ENCODE results near the gene SYNE3. TPM values are rescaled to one million over a fixed set of nuclear protein-coding genes. Genes with fewer than 3 reads are reported as not detected.

The SYNE3 gene
- total RNA-seq, 1 experiment from 2014 or later = 1.2 TPM

DNA sequence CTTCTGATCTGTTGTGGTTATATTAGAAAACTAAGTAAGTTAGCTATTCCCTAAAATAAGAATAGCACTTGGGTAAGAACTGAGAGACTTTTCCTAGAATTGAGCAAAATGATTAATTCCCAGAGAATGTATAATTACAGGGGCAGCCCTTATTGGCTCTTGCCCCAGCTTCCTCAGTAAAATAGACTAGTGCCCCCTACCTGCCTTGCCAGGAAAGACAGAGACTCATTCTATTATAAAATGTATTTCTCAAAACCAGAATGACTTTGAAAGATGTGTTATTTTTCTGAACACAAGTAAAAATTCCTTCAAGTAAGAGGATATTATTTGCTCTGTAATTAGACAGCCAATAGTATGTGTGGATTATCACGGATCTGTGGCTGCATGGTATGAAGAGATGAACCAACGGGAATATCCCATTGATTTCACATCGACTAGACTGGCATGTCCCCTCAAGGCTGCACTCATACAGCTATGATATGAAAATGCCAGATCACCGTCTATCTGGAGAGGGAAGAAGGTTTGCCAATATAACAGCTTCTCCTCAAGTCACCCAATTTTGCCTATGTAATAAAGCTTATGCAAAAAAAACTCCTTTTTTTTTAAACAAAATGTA, 11.0 kb upstream of the SYNE3 start:
- H2AFZ ChIP-seq (ENCODE audit: low read length) = no peak overlapping the region
- H3K9me3 ChIP-seq (ENCODE audit: low read length) = no peaks in the 10 kb centered on the region
- no peak overlapping the region for H3K27ac ChIP-seq (ENCODE audit: low read length)
- intact Hi-C loops (cut with micrococcal nuclease) = loop anchor here (1.0 kb wide), 1 partner anchor 85 kb away; no protein-coding TSS in a partner anchor
- no peaks in the 10 kb centered on the region for H3K9me2 ChIP-seq (replicated peaks; ENCODE audit: low read length)
- no peak overlapping the region for H3K9ac ChIP-seq (ENCODE audit: low read length)
- no TSS peak for BruUV-seq (replicated peaks)
- H3K36me3 ChIP-seq (ENCODE audit: low read depth, low read length) = no peaks in the 10 kb centered on the region; the same call in 1 of the 2 replicates
- peak; percentile 6; the same call in 1 of the 2 replicates for ATAC-seq
- peaks cover 22% of the 10 kb centered on the region for H4K20me1 ChIP-seq (ENCODE audit: low read length)
- ChIA-PET POLR2A (ENCODE audit: unreplicated experiment) (no interaction called here), CTCF (interaction anchor here (0.5 to 1.5 kb wide), 3 partner anchors 26 to 85 kb away, joined by 3 to 11 read pairs (median 3); no protein-coding TSS in a partner anchor)
- H3K79me2 ChIP-seq (ENCODE audit: low read length) = peaks cover 39% of the 10 kb centered on the region
- TF ChIP-seq, protein P1, sequence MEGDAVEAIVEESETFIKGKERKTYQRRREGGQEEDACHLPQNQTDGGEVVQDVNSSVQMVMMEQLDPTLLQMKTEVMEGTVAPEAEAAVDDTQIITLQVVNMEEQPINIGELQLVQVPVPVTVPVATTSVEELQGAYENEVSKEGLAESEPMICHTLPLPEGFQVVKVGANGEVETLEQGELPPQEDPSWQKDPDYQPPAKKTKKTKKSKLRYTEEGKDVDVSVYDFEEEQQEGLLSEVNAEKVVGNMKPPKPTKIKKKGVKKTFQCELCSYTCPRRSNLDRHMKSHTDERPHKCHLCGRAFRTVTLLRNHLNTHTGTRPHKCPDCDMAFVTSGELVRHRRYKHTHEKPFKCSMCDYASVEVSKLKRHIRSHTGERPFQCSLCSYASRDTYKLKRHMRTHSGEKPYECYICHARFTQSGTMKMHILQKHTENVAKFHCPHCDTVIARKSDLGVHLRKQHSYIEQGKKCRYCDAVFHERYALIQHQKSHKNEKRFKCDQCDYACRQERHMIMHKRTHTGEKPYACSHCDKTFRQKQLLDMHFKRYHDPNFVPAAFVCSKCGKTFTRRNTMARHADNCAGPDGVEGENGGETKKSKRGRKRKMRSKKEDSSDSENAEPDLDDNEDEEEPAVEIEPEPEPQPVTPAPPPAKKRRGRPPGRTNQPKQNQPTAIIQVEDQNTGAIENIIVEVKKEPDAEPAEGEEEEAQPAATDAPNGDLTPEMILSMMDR (conservative IDR thresholded peaks at IDR 0.05; ENCODE audit: low read depth, low read length) = peak; percentile 87
- TF ChIP-seq EZH2 (IDR thresholded peaks at IDR 0.05; ENCODE audit: low read length, unreplicated experiment) = no peak
- TF ChIP-seq EZH2phosphoT487 (IDR thresholded peaks at IDR 0.05; ENCODE audit: borderline replicate concordance, low read length) = no peak
- peak; percentile 58 for DNase-seq
- H3K4me2 ChIP-seq (ENCODE audit: low read length) = no peak overlapping the region
- H3F3A ChIP-seq (ENCODE audit: low read length, unreplicated experiment) = no peaks in the 10 kb centered on the region
- H3K27me3 ChIP-seq (ENCODE audit: low read length) = no peaks in the 10 kb centered on the region
- H3K4me3 ChIP-seq (ENCODE audit: low read length) = no peak overlapping the region
- peaks cover 45% of the 10 kb centered on the region for H3K4me1 ChIP-seq (ENCODE audit: insufficient read depth, low read length)

DNA sequence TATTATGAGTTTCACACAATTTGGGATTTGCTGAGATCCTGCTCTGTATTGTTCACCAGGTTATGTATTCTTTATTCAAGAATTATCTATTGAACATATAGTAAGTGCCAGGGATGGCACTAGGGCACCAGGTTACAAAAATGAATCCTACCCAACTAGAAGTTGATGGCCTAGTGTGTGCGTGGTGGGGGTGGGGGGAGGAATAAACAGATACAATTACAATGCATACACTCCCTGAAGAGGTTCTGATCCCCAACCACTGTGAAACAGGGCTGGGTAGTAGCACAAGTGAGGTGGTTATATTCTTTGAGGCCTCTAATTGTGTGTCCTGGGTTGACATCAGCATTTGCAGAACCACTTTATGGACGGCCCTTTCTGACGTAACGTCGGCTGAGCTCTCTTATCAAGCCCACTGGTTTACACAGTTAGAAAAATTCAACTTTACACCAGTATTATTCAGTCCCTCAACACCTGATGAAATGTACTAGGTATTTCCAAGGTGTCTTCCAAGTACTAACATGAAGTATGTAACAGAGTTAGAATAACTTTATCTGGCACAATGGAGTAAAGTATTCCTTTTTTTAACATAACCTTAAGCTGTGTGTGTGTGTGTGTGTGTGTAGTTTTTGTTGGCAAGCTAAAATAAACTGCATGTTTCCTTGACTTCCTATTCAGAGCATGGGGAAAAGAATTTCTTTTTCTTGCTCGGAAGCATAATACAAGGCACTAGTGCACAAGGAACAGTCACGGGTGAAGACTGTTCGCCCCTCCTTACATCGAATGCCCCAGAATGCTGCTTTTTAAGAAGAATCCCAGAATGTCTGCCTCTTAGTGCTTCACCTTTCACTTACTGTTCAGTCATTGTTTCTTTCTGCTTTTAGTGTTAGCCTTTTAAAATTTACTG, 10.3 kb upstream of the SYNE3 start:
- H3K9me2 ChIP-seq (replicated peaks; ENCODE audit: low read length) = no peaks in the 10 kb centered on the region
- no TSS peak for BruUV-seq (replicated peaks)
- intact Hi-C loops (cut with micrococcal nuclease) = loop anchor here (1.0 kb wide), 1 partner anchor 84 kb away; no protein-coding TSS in a partner anchor
- no peak overlapping the region for H3K4me2 ChIP-seq (ENCODE audit: low read length)
- no peaks in the 10 kb centered on the region for H3F3A ChIP-seq (ENCODE audit: low read length, unreplicated experiment)
- H3K27me3 ChIP-seq (ENCODE audit: low read length) = no peaks in the 10 kb centered on the region
- no peaks in the 10 kb centered on the region for H3K9me3 ChIP-seq (ENCODE audit: low read length)
- peaks cover 31% of the 10 kb centered on the region for H3K79me2 ChIP-seq (ENCODE audit: low read length)
- DNase-seq (no peak), ATAC-seq (no peak)
- peaks cover 15% of the 10 kb centered on the region for H4K20me1 ChIP-seq (ENCODE audit: low read length)
- ChIA-PET POLR2A (ENCODE audit: unreplicated experiment) (no interaction called here), CTCF (interaction anchor here (0.5 to 1.5 kb wide), 3 partner anchors 25 to 84 kb away, joined by 3 to 11 read pairs (median 3); no protein-coding TSS in a partner anchor)
- TF ChIP-seq EZH2 (IDR thresholded peaks at IDR 0.05; ENCODE audit: low read length, unreplicated experiment) = no peak
- TF ChIP-seq, protein P1 (conservative IDR thresholded peaks at IDR 0.05; ENCODE audit: low read depth, low read length) = no peak
- no peak for TF ChIP-seq EZH2phosphoT487 (IDR thresholded peaks at IDR 0.05; ENCODE audit: borderline replicate concordance, low read length)
- no peaks in the 10 kb centered on the region; the same call in 1 of the 2 replicates for H3K36me3 ChIP-seq (ENCODE audit: low read depth, low read length)
- H3K4me3 ChIP-seq (ENCODE audit: low read length) = no peak overlapping the region
- no peak overlapping the region for H3K9ac ChIP-seq (ENCODE audit: low read length)
- peaks cover 37% of the 10 kb centered on the region for H3K4me1 ChIP-seq (ENCODE audit: insufficient read depth, low read length)
- H2AFZ ChIP-seq (ENCODE audit: low read length) = no peak overlapping the region
- no peak overlapping the region for H3K27ac ChIP-seq (ENCODE audit: low read length)
